Stimulated activated CD4-positive, alpha-beta T cell treated with anti-CD3 and anti-CD28 coated beads, Interleukin-15, amount 100 ng/mL, for 1 hour (primary cell): ENCODE measurements around the gene GABPB2.

ENCODE experiments used
- DNase-seq, 2 donors: peaks; one replicate each; pipeline ENCODE4 v3.0.0-alpha.2; 2020; ENCODE audit warnings: low read depth in 1 of 2, low spot score in 1 of 2

GABPB2 gene

DNA sequence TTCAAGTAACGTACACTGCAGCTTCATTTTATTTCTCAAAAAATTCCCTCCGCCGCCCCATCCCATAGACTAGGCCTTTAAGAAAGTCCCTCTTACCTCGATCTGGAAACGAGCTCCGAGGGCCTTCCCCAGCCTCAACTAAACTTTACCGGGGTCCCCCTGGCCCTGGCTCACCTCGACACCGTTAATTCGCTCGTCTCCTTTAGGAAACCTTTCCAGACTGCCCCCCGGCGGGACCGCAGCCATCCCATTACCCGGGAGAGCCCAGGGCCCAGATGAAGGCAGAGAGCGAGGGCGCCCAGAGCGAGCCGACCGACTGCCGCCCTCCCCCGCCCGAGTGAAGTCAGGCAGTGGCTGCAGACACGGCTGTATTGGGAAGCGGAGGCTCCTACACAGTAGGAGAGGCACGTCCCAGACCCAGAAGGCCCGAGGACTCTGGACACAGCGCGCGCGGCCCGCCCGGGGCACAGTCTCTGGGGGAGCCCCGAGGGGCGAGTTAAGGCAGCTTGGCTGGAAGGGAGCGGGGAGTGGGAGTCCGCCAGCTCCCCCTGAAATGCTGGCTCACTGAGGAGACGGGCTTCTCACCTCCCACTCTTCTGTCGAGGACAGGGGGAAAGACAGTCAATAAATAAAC, 61.3 kb downstream of the GABPB2 start:
- DNase-seq: no peak

DNA sequence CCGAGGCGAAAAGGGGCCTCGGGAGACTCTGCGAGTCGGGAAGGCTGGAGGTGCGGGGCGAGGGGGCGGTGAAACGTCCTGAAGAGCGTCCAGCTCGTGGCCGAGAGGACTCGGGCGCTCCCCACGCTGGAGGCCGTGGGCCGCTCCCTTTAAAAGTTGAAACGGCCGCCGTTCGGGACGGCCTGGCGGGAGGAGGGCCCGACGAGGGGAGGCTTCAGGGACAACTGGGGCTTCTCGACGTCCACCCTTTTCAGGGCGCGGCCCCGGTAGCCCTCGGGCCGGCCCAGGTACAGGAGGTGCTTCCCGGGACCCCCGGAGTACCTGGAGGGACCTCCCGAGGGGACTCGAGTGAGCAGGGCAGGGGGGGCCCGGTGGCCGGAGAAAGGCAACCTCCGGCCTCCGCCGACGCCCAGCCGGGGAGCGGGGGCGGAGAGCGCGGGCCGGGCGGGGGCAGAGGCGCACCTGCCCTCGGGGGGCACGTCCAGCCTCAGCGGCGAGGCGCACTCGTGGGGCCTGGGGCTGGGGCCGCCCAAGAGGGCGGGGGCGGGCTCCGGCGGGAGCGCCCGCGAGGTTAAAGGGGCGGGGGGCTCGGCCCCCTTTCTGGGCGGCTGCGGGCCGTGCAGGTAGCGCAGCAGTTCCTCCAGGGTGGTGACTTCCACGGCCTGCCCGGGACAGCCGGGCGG, 61.9 kb downstream of the GABPB2 start:
- DNase-seq: no peak

DNA sequence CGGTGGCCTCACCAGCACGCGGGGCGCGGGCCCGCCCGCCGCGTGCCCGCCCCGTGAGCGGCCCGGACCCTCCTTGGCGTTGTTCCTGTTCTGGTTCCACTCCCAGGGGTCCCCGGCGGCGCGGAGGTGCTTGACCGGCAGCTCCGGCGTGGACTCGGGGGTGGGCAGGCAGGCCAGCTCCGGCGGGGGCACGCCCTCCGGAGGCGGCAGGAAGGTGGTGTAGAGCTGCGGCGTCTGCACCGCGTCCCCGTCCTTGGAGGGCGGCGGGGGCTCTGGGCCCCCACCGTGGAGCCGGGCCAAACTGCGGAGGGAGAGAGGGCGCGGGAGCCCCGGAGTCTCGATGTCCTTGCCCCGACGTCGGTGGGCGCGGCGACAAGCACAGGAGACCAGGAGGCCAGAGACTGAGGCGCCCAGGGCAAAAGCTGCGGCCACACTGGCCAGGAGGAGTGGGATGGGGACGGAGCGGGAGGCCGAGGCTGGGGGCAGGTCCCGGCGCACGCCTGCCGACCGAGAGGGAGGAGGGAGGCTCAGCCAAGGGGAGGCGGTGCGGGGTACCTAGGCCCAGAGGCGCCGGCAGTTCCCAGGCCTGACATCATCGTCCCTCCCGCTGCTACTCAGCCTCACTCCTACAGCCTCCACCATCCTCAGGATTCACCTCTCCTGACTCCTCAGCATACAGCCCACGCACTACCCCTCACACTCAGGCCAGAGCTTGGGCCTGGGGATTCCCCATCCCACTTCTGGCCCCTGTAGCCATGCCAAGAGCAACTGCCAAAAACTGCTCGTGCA, 62.7 kb downstream of the GABPB2 start:
- DNase-seq: no peak

DNA sequence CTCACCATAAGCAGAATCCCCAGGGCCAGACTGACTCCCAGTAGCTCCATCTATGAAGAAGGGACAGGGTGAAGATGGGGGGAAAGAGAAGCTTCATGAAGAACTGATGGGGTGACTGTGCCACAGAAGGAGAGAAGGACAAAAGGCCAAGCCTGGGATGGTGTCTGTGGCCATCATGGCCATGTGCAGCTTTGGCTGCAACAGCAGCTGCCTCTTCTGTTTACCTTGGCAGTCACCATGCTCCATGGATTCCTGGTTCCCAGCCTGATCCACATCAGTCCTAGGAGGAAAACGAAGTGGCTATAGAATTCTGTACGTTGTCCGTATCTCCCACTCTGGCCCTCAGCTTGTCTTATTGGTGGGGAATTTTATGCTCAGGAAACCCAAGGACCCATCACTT, 63.8 kb downstream of the GABPB2 start:
- DNase-seq: no peak

DNA sequence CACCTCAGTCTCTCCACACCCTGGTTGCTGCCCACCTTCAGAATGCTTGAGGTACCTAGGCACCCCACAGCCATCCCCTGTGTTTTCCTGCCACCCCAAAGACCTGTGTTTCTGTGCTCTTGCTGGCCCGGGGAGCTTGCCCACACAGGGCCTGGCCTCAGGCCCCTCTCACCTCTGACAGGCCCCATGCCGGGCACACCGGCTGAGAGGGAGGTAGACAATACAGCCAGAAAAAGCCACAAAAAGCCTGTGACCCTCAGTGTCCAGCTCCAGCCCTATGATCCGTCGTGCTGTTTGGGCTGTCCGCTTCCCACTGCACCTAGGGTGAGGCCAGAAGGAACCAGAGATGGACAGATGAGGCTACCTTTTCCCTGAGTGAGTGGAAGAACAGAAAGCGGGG, 64.4 kb downstream of the GABPB2 start:
- DNase-seq: no peak

DNA sequence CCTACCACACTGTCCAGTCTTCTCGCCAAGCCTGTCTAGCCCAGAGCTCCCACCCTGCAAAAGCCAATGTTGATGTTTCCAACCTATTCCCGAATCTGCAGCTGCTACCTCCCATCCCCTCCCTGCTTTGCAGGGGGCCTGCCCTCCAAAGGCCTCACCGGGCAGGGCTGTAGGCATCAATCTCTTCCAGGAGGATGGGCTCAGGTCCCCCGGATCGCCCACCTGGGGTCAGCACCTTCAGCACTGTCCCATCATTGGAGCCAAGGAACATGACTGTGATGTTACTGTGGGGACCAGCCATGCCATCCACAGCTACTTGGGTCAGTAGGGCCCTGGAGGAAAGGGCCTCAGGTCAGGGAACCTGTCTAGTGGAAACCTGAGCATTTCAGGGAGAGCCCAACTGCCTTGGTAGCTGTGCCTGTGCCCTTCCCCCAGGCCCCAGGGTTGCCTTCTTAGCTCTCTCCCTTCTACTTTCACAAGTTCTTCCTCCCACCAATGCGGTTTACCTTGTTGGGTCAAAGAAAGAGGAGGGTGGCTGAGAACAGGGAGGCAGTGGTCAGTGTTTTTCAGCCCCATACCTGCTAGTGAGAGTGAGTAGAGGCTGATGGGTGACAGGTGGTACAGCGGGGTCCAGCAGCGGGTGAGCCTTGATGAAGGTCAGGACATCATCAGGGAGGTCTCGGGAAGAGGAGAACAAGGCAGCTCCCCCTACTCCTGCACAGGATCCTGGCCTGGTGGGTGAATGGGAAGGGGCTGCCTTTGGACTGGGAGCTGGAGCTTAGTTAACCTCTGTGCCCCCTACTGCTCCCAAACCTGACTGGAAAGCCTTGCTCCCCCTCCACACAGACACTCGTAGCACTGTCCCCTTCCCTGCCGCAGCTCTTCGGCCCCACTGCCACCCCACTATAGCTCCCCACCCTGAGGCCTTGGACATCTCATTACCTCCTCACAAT, 65.1 kb downstream of the GABPB2 start:
- DNase-seq: no peak

DNA sequence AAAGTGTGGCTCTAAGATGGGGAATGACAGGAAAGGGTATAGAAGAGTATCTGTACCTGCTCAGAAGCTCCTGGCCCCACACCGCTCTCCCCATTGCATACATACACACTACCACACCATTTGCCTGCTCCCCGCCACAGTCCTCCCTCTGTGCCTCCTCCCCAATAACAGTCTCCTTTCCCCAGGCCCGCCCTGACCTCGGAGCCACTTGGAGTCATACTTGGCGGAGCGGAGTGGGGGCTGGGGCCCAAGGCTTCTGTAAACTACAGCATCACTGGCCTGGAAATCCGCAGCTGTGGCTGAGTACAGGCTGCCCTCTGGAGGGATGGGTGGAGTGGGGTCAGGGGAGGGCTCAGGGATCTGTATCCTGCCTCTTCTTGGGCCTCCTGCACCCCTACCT, 67.2 kb downstream of the GABPB2 start:
- no peak for DNase-seq

DNA sequence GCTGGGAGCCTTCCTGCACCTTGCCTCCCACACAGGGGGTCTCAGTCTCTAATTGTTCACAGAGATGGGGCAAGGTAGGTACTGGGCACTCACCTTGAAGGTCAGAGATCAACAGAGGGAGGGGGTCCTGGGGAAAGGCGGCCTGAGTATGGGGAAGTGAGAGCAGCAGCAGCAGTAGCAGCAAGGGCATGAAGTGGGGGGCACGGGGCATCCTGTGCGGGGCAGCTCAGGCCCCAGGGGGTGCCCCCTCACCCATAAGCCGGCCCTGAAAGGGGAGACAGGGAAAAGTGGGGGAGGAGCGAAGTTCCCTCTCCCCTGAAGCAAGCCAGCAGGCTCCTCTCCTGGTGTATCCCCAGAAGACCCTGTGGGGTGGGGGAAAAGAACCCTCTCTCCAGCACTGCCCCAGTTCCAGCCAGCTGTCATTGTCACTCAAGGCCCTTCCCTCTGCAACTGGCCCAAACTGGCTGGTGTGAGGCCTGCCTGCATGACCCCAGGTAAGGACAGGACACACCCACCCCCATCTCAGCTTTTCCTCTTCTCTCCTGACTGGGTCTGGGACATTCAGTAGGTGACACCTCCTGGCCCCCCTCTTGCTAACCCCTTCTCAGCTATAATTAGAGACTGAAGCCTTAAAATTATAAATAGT, 72.0 kb downstream of the GABPB2 start:
- no peak for DNase-seq

DNA sequence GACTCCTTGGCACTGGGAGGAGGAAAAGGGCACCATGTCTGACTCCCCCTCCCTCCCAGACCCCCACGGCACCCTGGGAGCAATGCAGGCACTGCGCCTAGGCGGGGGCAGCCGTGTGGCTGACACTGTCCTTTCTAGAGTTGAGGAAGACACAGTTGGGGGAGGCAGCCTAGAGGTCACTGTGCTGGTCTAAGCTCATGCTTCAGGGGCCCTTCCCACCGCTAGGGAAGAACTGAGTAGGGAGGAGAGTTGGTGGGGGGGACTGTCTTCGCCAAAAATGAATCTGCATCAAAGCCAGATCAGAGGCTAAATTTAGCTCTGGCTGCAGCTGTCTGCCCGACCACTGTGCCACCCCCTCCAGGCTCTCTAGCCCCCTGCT, 72.5 kb downstream of the GABPB2 start:
- DNase-seq: no peak

DNA sequence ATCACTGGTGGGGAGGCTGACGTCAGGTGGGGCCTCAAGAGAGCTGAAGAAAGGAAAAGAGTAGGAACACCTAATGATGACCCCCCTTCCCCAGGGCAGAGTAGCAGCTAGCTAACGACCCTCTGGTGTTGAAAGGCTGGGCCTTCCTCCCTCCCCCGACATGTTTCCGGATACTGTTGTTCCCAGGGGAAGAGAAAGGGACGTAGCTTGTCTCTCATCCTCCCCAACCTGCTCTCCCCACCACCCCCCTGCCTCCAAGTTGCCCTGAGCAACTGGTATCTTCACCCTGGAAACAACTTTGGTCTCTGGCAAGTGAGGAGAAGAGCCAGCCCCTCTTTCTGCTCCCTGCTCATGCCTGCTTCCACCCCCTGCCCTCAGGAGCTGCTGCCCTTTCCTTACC, 73.4 kb downstream of the GABPB2 start:
- no peak for DNase-seq

DNA sequence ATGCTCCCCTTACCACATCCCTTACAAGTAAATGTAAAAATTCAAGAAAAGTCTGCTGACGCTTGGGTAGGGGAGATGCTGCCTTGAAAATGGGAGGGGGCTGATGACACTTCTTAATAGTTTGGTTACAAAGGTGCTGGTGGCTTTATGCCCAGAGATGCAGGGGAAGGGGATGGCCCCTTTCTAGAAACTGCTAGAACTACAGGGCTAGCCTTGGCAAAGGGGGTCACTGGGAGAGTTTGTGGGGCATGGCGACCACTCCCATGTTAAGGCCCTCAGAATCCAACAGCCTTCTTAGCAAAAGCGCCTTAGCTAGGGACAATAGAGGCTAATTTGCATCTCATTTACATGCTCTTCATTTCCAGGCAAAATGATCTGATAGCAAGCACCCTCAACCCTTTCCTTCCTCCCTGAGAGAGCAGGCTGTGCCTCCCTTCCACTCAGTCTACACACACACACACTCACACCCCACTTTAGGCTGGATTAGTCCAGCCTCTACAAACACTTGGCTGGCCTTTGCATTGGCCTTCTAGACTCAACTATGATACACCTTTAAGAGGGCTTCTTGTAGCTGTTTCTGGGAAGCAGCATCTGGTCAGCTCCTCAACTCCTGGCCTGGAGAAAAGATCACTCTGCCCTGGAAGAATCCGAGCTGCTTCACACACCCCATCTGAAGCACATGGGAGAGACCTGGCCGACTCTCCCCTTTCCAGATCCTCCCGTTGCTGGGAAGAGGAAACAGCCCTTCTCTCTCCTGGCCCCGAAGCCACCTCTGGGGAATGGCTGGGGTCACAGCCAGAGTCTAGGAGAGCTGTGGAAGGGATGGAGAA, 74.1 kb downstream of the GABPB2 start:
- no peak for DNase-seq

DNA sequence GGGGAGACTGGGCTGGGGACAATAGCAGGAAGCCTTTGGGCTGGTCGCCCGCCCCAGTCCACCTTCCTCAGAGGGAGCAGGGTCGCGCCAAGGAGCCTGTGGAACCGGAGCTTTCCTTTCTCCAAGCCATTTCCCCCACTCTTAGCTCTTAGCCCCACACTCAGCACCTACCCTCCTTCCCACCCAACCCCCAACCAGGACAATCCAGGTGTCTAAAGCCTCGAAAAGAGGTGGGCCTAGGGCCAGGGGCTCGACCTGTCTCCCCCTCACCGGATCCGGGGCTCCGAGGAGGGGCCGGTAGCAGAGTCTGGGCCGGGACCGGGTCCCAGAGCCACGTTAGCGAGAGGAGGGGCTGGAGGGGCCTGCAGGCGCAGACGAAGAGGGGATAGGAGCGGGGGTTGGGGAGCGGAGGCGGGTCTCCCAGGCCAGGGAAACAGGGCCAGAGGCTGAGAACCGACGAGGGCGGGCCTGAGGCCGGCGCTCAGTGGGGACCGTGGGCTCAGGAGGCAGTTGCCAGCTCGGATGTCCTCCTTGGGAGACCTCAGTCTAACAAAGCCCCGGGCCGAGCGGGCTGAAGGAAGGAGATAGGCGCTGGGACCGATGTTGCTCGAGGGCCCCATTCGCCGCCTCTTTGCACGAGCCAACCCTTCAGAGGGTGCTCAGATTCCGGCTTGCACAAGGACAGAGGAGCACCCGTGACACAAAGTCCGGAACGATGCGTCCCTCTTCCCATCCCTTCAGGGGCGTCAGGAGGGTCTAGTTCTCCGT, 74.9 kb downstream of the GABPB2 start:
- no peak for DNase-seq

DNA sequence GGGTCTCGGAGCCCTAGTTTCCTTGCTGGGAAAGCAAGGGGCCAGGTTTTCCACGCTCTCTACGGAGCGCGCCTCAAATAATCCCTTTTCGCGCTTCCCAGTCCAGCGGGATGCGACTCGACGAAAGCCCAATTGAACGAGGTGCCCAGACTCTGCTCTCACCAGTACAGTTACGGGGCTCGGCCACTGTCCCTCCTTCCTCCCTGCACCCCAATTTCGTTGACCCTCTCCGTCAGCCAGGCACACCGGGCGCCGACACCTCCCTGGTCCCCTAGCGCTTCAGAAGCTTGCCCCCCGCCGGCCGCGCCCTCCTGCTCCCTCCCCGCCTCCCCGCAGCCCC, 75.5 kb downstream of the GABPB2 start:
- no peak for DNase-seq

DNA sequence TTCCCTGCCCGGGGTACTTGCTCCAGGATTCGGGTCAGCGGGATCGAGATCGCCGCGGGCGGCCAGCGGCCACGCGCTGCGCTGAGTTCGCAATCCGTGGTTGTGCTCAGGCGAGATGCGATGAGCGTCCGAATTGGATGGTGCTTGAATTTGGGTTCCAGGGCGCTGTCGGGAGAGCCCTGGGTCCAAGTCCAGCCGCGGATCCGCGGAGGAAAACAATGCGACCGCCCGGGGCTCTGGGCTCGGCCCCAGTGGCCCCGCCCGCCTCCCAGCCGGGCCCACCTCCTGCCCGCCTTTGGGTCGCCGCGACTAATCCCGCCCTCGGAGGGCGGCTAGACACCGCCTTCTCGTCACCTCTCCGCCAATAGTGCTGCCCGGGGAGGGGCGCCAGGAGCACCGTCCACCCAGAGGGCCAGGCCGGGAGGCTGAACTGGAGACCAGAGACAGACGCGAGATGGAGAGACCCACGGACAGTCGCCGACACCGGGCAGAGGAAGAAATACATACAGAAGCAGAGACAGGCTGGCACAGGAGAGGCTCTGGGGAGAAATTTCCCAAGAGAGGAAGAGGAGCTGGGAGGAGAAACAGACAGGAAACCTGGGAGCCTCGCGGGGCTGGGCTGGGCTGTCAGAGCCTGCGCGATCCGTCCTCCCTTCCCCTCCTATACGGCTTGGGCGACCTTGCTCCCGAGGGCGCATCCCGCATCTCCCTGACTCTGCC, 76.0 kb downstream of the GABPB2 start, which contains the start of gene SEMA6C:
TSS of gene SEMA6C (minus strand) at position 220 of the 720 bp plus-strand sequence. CDS start 4,010 bp downstream, outside the sequence.
- DNase-seq: peak; percentile 74 to 78

DNA sequence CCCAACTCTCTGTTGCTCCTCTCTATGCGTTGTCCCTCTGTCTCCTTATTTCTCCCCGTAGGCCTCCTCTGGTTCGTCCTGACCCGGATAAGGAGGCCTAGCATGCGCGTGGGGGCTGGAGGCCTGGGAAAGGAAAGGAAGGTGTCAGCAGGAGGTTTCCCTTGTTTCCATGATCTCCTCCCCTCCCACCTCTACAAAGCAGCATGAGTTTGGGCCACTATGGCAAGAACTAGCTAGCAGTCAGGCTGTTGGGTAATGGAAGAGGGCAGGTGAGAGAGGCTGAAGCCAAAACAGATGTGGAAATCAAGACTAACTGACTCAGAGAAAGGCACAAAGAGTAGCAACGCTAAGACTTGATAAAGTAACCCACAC, 76.6 kb downstream of the GABPB2 start:
- DNase-seq: no peak

DNA sequence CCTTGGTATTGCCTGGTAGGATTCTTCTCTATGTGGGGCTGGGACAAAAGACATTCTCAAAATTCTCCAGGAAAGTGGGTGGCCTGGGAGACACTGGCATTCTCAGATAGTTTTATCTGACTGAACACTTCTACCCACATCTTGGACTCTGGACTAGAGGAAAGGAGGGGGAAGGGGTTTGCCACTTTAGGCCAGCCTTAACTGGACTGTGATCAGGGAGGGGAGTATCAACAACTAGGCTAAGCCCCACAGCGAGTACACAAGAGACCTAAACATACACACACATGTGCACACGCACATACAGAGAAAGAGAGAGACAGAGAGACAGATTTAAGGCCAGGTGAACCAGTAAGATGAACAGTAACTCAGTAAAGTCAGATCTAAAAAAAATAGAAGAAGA, 77.1 kb downstream of the GABPB2 start:
- no peak for DNase-seq

DNA sequence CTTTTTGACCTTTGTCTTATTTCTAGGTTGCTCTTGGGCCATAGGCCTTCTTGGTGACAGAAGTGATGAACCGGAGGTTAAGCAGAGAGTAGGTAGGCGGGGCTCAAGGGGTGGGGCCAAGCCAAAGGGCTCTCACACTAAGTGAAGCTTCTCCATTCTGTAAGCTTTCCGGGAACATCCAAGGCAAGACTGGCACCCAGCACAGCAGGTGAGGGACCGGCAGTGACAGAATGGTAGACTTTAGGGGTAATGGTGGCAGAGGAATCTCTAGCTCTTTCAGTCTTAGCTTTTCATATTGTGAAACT, 85.9 kb downstream of the GABPB2 start, which contains the start of gene TNFAIP8L2:
TSS of gene TNFAIP8L2 (plus strand) at position 135 of the 305 bp plus-strand sequence. CDS start 2,049 bp downstream, outside the sequence.
- peak; percentile 48 to 59 for DNase-seq

DNA sequence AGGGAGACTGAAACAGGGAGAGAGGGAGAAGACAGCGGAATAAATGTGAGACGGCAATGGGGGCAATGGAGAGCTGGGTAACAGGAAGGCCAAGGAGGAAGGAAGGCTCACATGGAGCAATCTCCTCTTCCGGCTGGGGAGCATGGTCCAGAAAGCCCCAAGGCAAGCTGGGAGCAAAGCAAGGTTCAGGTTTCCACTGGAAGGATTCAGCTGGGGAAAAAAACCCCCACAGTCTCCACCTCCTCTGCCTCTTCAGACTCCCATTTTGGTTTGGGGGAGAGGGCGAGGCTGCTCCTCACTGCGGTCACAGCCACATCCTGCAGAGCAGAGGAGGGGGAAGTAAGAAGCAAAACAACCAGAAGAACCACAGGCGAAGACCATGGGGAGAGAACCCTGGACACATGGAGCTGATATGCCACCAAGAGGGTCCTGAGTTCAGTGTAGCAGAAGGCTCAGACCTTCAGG, 86.5 kb downstream of the GABPB2 start:
- no peak for DNase-seq
